Esophagus muscularis mucosa (tissue), 4 donors: ENCODE measurements around the gene SOD1. TPM values are rescaled to one million over a fixed set of nuclear protein-coding genes. Genes with fewer than 3 reads are reported as not detected.
"Not testable (repeated sequence)": the region's sequence is repeated elsewhere in the genome, so short reads cannot be mapped to it uniquely, and the experiment has no call there.

Source experiments
- DNase-seq: peaks from one replicate; pipeline ENCODE4 v3.0.0-alpha.2; 2017; ENCODE audit errors: extremely low spot score
- H3K27ac ChIP-seq, 4 donors: fragments of 200-600 bp; sonication (generic); replicated peaks in 1 of 4; 1 replicate in 3 of 4; 2 replicates in 1 of 4; pipeline ENCODE4 v1.5.1; 2016 to 2019; ENCODE audit warnings: mild to moderate bottlenecking in 1 of 4
- H3K27me3 ChIP-seq, 4 donors: fragments of 200-600 bp; sonication (generic); one replicate each; pipeline versions ENCODE4 v1.5.1 to v1.6.0; 2016 to 2019
- H3K36me3 ChIP-seq, 4 donors: fragments of 200-600 bp; sonication (generic); one replicate each; pipeline ENCODE4 v1.5.1; 2016 to 2019
- H3K4me1 ChIP-seq, 4 donors: fragments of 200-600 bp; sonication (generic); one replicate each; pipeline ENCODE4 v1.5.1; 2016 to 2019
- H3K4me3 ChIP-seq, 4 donors: fragments of 200-600 bp; sonication (generic); 1 replicate in 2 of 4; 2 replicates in 2 of 4; pipeline ENCODE4 v1.5.1; 2016 to 2019; ENCODE audit warnings: mild to moderate bottlenecking in 4 of 4, moderate library complexity in 1 of 4
- H3K9me3 ChIP-seq, 4 donors: fragments of 200-600 bp; sonication (generic); 1 replicate in 3 of 4; 2 replicates in 1 of 4; pipeline ENCODE4 v1.5.1; 2016 to 2019
- CTCF ChIP-seq, 3 experiments: fragments of 200-600 bp in 2 of 3; fragments of 450-650 bp in 1 of 3; sonication (generic) in 2 of 3; IDR thresholded peaks; one replicate each; pipeline ENCODE4 v1.5.1; 2017 to 2019; ENCODE audit warnings: antibody characterized with exemption in 3 of 3, mild to moderate bottlenecking in 2 of 3, moderate library complexity in 1 of 3
- EP300 ChIP-seq: sonication (generic); formaldehyde crosslinking; IDR thresholded peaks from one replicate; pipeline ENCODE4 v1.6.1; 2017; ENCODE audit warnings: antibody characterized with exemption
- POLR2A ChIP-seq: fragments of 450-650 bp; IDR thresholded peaks from one replicate; pipeline ENCODE4 v1.6.1; 2017; ENCODE audit warnings: antibody characterized with exemption, moderate library complexity, mild to moderate bottlenecking, low read depth
- POLR2AphosphoS5 ChIP-seq, 2 donors: sonication (generic); formaldehyde crosslinking; IDR thresholded peaks; one replicate each; pipeline ENCODE4 v1.6.1; 2017; ENCODE audit warnings: antibody characterized with exemption in 2 of 2
- WGBS: methylation state at CpG from one replicate; pipeline ENCODE4 v1.1.5; 2018; 5-methylcytosine and 5-hydroxymethylcytosine counted together
- intact Hi-C: fragments of 100-400 bp; cut with DNase I; formaldehyde crosslinking; loops from one replicate; pipeline ENCODE4 v1.15.1; 2023
- total RNA-seq, 4 donors: library from RNA; depleted of rRNA; stranded (reverse); fragments of >200 nt; gene quantifications; one replicate each; pipeline versions ENCODE4 v1.1.0 to v1.2.1, GENCODE V29; 2016

Gene SOD1
- total RNA-seq, 4 donors from 2014 or later: 185 to 258 (median 222) TPM

- DNase-seq: no peak
- intact Hi-C loops: no loop called here
- TF ChIP-seq POLR2AphosphoS5 (IDR thresholded peaks at IDR 0.05) (no peak), CTCF (IDR thresholded peaks at IDR 0.05) (no peak), POLR2A (no peak), EP300 (no peak)
- no peak overlapping the region for H3K27ac ChIP-seq
- H3K4me1 ChIP-seq: peaks cover 0 to 6% (median 5%) of the 10 kb centered on the region in 4 donors
- H3K4me3 ChIP-seq: no peak overlapping the region
- no peaks in the 10 kb centered on the region for H3K36me3 ChIP-seq
- no peaks in the 10 kb centered on the region for H3K27me3 ChIP-seq
- no peaks in the 10 kb centered on the region for H3K9me3 ChIP-seq
- 100% methylated on average over 1 of the region's 20 CpGs for WGBS
Measured at GRCh38 chr21:31654340-31654739, 5.2 kb upstream of the SOD1 start.

GRCh38 chr21:31654821-31655580 is 4.5 kb upstream of the SOD1 start:
- H3K9me3 ChIP-seq, H3K4me3 ChIP-seq, intact Hi-C loops, H3K4me1 ChIP-seq, H3K36me3 ChIP-seq, DNase-seq, H3K27me3 ChIP-seq, H3K27ac ChIP-seq: not testable (repeated sequence)
- 86% methylated on average over 14 of the region's 21 CpGs for WGBS

GRCh38 chr21:31656199-31657095 is 3.0 kb upstream of the SOD1 start:
- peaks cover 0 to 3% (median under 1%) of the 10 kb centered on the region in 4 donors for H3K36me3 ChIP-seq
- intact Hi-C loops: no loop called here
- no peaks in the 10 kb centered on the region for H3K27me3 ChIP-seq
- no peaks in the 10 kb centered on the region for H3K9me3 ChIP-seq
- peak; percentile 86 for DNase-seq
- no peak overlapping the region for H3K4me3 ChIP-seq
- H3K27ac ChIP-seq: no peak overlapping the region
- no peak for TF ChIP-seq EP300
- TF ChIP-seq POLR2AphosphoS5 (IDR thresholded peaks at IDR 0.05): no peak
- no peak for TF ChIP-seq POLR2A
- no peak for TF ChIP-seq CTCF (IDR thresholded peaks at IDR 0.05)
- H3K4me1 ChIP-seq: peaks cover 3 to 17% (median 15%) of the 10 kb centered on the region in 4 donors
- 90% methylated on average over 13 of the region's 13 CpGs for WGBS

- intact Hi-C loops: no loop called here
- H3K4me1 ChIP-seq: peaks cover 15 to 33% (median 31%) of the 10 kb centered on the region in 4 donors
- WGBS: 85% methylated on average over 9 of the region's 9 CpGs
- TF ChIP-seq CTCF (IDR thresholded peaks at IDR 0.05) (no peak), POLR2AphosphoS5 (IDR thresholded peaks at IDR 0.05) (no peak), EP300 (no peak), POLR2A (no peak)
- no peak overlapping the region for H3K27ac ChIP-seq
- DNase-seq: no peak
- no peaks in the 10 kb centered on the region for H3K9me3 ChIP-seq
- no peaks in the 10 kb centered on the region for H3K27me3 ChIP-seq
- H3K4me3 ChIP-seq: no peak overlapping the region
- peaks cover 0 to 9% (median 2%) of the 10 kb centered on the region in 4 donors for H3K36me3 ChIP-seq
Measured at GRCh38 chr21:31658053-31658452, 1.4 kb upstream of the SOD1 start.

GRCh38 chr21:31659286-31659535 is 282 bp upstream of the SOD1 start:
- Histone ChIP-seq H3K4me3 (peak overlapping the region; percentile 89 to 96 (median 91)), H3K9me3 (no peaks in the 10 kb centered on the region), H3K27ac (peak overlapping the region; percentile 90 to 97 (median 95)), H3K36me3 (peaks cover 3 to 15% (median 8%) of the 10 kb centered on the region in 4 donors), H3K4me1 (peaks cover 22 to 44% (median 43%) of the 10 kb centered on the region in 4 donors), H3K27me3 (no peaks in the 10 kb centered on the region)
- no peak for TF ChIP-seq EP300
- no peak for TF ChIP-seq CTCF (IDR thresholded peaks at IDR 0.05)
- no peak for TF ChIP-seq POLR2A
- TF ChIP-seq POLR2AphosphoS5 (IDR thresholded peaks at IDR 0.05): no peak
- DNase-seq: no peak
- under 1% methylated on average over 15 of the region's 18 CpGs for WGBS
- intact Hi-C loops: no loop called here
